ENCODE results near the gene XYLT1.

Gene XYLT1

GRCh38 chr16:17313793-17314547 is 156.8 kb downstream of the XYLT1 start:
- H3K9me3 ChIP-seq (ENCODE audit: insufficient read depth, low read depth, low read length): no peaks in the 10 kb centered on the region
- no peak overlapping the region for H3K9ac ChIP-seq (ENCODE audit: low read depth, low read length, poor library complexity, severe bottlenecking)
- peaks cover 88% of the 10 kb centered on the region for H4K20me1 ChIP-seq (ENCODE audit: insufficient read depth, low read length, poor library complexity, severe bottlenecking)
- peaks cover 99% of the 10 kb centered on the region for H3K79me2 ChIP-seq (ENCODE audit: insufficient read depth, low read length)
- H3K4me1 ChIP-seq (ENCODE audit: insufficient read depth, low read length, poor library complexity, severe bottlenecking): peaks cover 13% of the 10 kb centered on the region
- H3K4me3 ChIP-seq (ENCODE audit: low read length, poor library complexity, severe bottlenecking): no peak overlapping the region
- no peaks in the 10 kb centered on the region for H3K9me2 ChIP-seq (replicated peaks; ENCODE audit: low read depth, low read length)
- H3K27me3 ChIP-seq (ENCODE audit: insufficient read depth, low read length, poor library complexity, severe bottlenecking): no peaks in the 10 kb centered on the region
- no peak overlapping the region for H2AFZ ChIP-seq (ENCODE audit: low read length)
- H3F3A ChIP-seq (ENCODE audit: low read depth): no peaks in the 10 kb centered on the region
- H3K36me3 ChIP-seq (ENCODE audit: insufficient read depth, low read length): peaks cover 23% of the 10 kb centered on the region; the same call in 1 of the 2 replicates
- no peak for TF ChIP-seq CTCF (conservative IDR thresholded peaks at IDR 0.05; ENCODE audit: low read length)
- no peak for TF ChIP-seq EZH2phosphoT487 (IDR thresholded peaks at IDR 0.05; ENCODE audit: borderline replicate concordance)
- H3K4me2 ChIP-seq (ENCODE audit: low read depth, low read length, poor library complexity, severe bottlenecking): no peak overlapping the region

GRCh38 chr16:17313085-17313611 is 157.6 kb downstream of the XYLT1 start:
- Histone ChIP-seq H3F3A (ENCODE audit: low read depth) (no peaks in the 10 kb centered on the region), H3K9me3 (ENCODE audit: insufficient read depth, low read depth, low read length) (no peaks in the 10 kb centered on the region), H3K9me2 (replicated peaks; ENCODE audit: low read depth, low read length) (no peaks in the 10 kb centered on the region), H3K4me1 (ENCODE audit: insufficient read depth, low read length, poor library complexity, severe bottlenecking) (peaks cover 15% of the 10 kb centered on the region), H2AFZ (ENCODE audit: low read length) (no peak overlapping the region), H3K79me2 (ENCODE audit: insufficient read depth, low read length) (peaks cover 99% of the 10 kb centered on the region), H3K36me3 (ENCODE audit: insufficient read depth, low read length) (peaks cover 21% of the 10 kb centered on the region; the same call in 1 of the 2 replicates), H3K4me3 (ENCODE audit: low read length, poor library complexity, severe bottlenecking) (no peak overlapping the region), H3K27me3 (ENCODE audit: insufficient read depth, low read length, poor library complexity, severe bottlenecking) (no peaks in the 10 kb centered on the region), H3K4me2 (ENCODE audit: low read depth, low read length, poor library complexity, severe bottlenecking) (no peak overlapping the region), H3K9ac (ENCODE audit: low read depth, low read length, poor library complexity, severe bottlenecking) (no peak overlapping the region), H4K20me1 (ENCODE audit: insufficient read depth, low read length, poor library complexity, severe bottlenecking) (peaks cover 85% of the 10 kb centered on the region)
- no peak for TF ChIP-seq EZH2phosphoT487 (IDR thresholded peaks at IDR 0.05; ENCODE audit: borderline replicate concordance)
- TF ChIP-seq CTCF (conservative IDR thresholded peaks at IDR 0.05; ENCODE audit: low read length): no peak

- Histone ChIP-seq H3K79me2 (ENCODE audit: insufficient read depth, low read length) (peaks cover 99% of the 10 kb centered on the region), H3K4me2 (ENCODE audit: low read depth, low read length, poor library complexity, severe bottlenecking) (no peak overlapping the region), H3K27me3 (ENCODE audit: insufficient read depth, low read length, poor library complexity, severe bottlenecking) (no peaks in the 10 kb centered on the region), H3K36me3 (ENCODE audit: insufficient read depth, low read length) (peaks cover 23% of the 10 kb centered on the region; the same call in 1 of the 2 replicates), H3K9me3 (ENCODE audit: insufficient read depth, low read depth, low read length) (no peaks in the 10 kb centered on the region), H3K4me3 (ENCODE audit: low read length, poor library complexity, severe bottlenecking) (no peak overlapping the region), H2AFZ (ENCODE audit: low read length) (no peak overlapping the region), H3F3A (ENCODE audit: low read depth) (no peaks in the 10 kb centered on the region), H4K20me1 (ENCODE audit: insufficient read depth, low read length, poor library complexity, severe bottlenecking) (peaks cover 87% of the 10 kb centered on the region), H3K9ac (ENCODE audit: low read depth, low read length, poor library complexity, severe bottlenecking) (no peak overlapping the region), H3K9me2 (replicated peaks; ENCODE audit: low read depth, low read length) (no peaks in the 10 kb centered on the region), H3K4me1 (ENCODE audit: insufficient read depth, low read length, poor library complexity, severe bottlenecking) (peaks cover 19% of the 10 kb centered on the region)
- TF ChIP-seq CTCF (conservative IDR thresholded peaks at IDR 0.05; ENCODE audit: low read length): no peak
- TF ChIP-seq EZH2phosphoT487 (IDR thresholded peaks at IDR 0.05; ENCODE audit: borderline replicate concordance): no peak
Measured at GRCh38 chr16:17312094-17312710, 158.6 kb downstream of the XYLT1 start.

All from Loucy (cell line).